Measurements from ENCODE around the gene MORC3. TPM values are rescaled to one million over a fixed set of nuclear protein-coding genes. Genes with fewer than 3 reads are reported as not detected.

Gene MORC3
- total and polyA plus RNA-seq, 9 of the 15 experiments (the other 6 are each of a cell fraction or from before 2014, with no cell fraction given) = 12.7 to 53.7 (median 36.0) TPM

- TF ChIP-seq POU5F1 (IDR thresholded peaks at IDR 0.05; ENCODE audit: borderline replicate concordance, low read depth, low read length, partially characterized antibody) (no peak), NR2F6 (CRISPR knock-in tag; IDR thresholded peaks at IDR 0.05) (0 out of 2 replicates have a peak, but pooled peaks have one; percentile 6), ZNF699 (CRISPR knock-in tag; IDR thresholded peaks at IDR 0.05; ENCODE audit: insufficient replicate concordance) (no peak), BCOR (IDR thresholded peaks at IDR 0.05) (peak; percentile 66; the same call in 1 of the 2 replicates), NR2C1 (IDR thresholded peaks at IDR 0.05) (no peak), NR2C1 (tag; IDR thresholded peaks at IDR 0.05) (no peak), CBX2 (IDR thresholded peaks at IDR 0.05; ENCODE audit: insufficient read depth, low read length, poor library complexity, severe bottlenecking) (no peak), MYNN (IDR thresholded peaks at IDR 0.05) (0 out of 2 replicates have a peak, but pooled peaks have one; percentile 15), MYNN (CRISPR knock-in tag; IDR thresholded peaks at IDR 0.05) (no peak), NBN (IDR thresholded peaks at IDR 0.05; ENCODE audit: low read depth) (peak; percentile 27; the same call in 1 of the 2 replicates), ZZZ3 (IDR thresholded peaks at IDR 0.05) (no peak), RBM25 (IDR thresholded peaks at IDR 0.05; ENCODE audit: low read depth, low read length, severe bottlenecking) (no peak), ZNF449 (CRISPR knock-in tag; IDR thresholded peaks at IDR 0.05) (no peak), HDAC8 (tag; IDR thresholded peaks at IDR 0.05) (no peak), CBFB (CRISPR knock-in tag; IDR thresholded peaks at IDR 0.05) (0 out of 2 replicates have a peak, but pooled peaks have one; percentile 33), MTA2 (IDR thresholded peaks at IDR 0.05; ENCODE audit: low read depth) (peak; percentile 78), SMARCA4 (IDR thresholded peaks at IDR 0.05) (peak; percentile 89)
- TF ChIP-seq, protein P1, sequence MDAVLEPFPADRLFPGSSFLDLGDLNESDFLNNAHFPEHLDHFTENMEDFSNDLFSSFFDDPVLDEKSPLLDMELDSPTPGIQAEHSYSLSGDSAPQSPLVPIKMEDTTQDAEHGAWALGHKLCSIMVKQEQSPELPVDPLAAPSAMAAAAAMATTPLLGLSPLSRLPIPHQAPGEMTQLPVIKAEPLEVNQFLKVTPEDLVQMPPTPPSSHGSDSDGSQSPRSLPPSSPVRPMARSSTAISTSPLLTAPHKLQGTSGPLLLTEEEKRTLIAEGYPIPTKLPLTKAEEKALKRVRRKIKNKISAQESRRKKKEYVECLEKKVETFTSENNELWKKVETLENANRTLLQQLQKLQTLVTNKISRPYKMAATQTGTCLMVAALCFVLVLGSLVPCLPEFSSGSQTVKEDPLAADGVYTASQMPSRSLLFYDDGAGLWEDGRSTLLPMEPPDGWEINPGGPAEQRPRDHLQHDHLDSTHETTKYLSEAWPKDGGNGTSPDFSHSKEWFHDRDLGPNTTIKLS (IDR thresholded peaks at IDR 0.05; ENCODE audit: borderline replicate concordance, low read depth) = 0 out of 2 replicates have a peak, but pooled peaks have one; percentile 52
- TF ChIP-seq, protein P2, sequence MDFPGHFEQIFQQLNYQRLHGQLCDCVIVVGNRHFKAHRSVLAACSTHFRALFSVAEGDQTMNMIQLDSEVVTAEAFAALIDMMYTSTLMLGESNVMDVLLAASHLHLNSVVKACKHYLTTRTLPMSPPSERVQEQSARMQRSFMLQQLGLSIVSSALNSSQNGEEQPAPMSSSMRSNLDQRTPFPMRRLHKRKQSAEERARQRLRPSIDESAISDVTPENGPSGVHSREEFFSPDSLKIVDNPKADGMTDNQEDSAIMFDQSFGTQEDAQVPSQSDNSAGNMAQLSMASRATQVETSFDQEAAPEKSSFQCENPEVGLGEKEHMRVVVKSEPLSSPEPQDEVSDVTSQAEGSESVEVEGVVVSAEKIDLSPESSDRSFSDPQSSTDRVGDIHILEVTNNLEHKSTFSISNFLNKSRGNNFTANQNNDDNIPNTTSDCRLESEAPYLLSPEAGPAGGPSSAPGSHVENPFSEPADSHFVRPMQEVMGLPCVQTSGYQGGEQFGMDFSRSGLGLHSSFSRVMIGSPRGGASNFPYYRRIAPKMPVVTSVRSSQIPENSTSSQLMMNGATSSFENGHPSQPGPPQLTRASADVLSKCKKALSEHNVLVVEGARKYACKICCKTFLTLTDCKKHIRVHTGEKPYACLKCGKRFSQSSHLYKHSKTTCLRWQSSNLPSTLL (IDR thresholded peaks at IDR 0.05) = no peak
- TF ChIP-seq, protein P3, sequence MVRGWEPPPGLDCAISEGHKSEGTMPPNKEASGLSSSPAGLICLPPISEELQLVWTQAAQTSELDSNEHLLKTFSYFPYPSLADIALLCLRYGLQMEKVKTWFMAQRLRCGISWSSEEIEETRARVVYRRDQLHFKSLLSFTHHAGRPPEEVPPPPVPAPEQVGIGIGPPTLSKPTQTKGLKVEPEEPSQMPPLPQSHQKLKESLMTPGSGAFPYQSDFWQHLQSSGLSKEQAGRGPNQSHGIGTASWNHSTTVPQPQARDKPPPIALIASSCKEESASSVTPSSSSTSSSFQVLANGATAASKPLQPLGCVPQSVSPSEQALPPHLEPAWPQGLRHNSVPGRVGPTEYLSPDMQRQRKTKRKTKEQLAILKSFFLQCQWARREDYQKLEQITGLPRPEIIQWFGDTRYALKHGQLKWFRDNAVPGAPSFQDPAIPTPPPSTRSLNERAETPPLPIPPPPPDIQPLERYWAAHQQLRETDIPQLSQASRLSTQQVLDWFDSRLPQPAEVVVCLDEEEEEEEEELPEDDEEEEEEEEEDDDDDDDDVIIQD (CRISPR knock-in tag; IDR thresholded peaks at IDR 0.05) = no peak
Measured at GRCh38 chr21:36320421-36321324, 676 bp downstream of the MORC3 start (continued).
